GM18499 (cell line): ENCODE data around the gene ELAVL1.

ENCODE experiments used
- ATAC-seq: cut with Tn5 transposase; IDR thresholded peaks from one replicate; pipeline ENCODE4 v1.9.1; 2021; ENCODE audit warnings: moderate number of reproducible peaks; ENCODE audit not compliant: insufficient read depth, unreplicated experiment

The ELAVL1 gene

GRCh38 chr19:7915250-7916102 lies 90.0 kb downstream of the ELAVL1 start:
- no peak for ATAC-seq

- no peak for ATAC-seq
These were observed 90.8 kb downstream of the ELAVL1 start, which contains the start of gene TGFBR3L for GRCh38 chr19:7914598-7915045. Gene TGFBR3L, plus strand, starts transcription at chr19:7914830.

- ATAC-seq = no peak
These were observed 91.3 kb downstream of the ELAVL1 start for GRCh38 chr19:7914099-7914498.

- no peak for ATAC-seq
These were observed 91.8 kb downstream of the ELAVL1 start for GRCh38 chr19:7913652-7914051.

GRCh38 chr19:7912697-7913564 lies 92.5 kb downstream of the ELAVL1 start:
- ATAC-seq = no peak

- no peak for ATAC-seq
These were observed 93.2 kb downstream of the ELAVL1 start for GRCh38 chr19:7912144-7912696.

- ATAC-seq = no peak
These were observed 93.8 kb downstream of the ELAVL1 start for GRCh38 chr19:7911508-7912143.

- no peak for ATAC-seq
These were observed 94.9 kb downstream of the ELAVL1 start for GRCh38 chr19:7910321-7911161.

GRCh38 chr19:7909471-7910067 lies 95.9 kb downstream of the ELAVL1 start:
- ATAC-seq = no peak

- ATAC-seq = no peak
These were observed 96.5 kb downstream of the ELAVL1 start for GRCh38 chr19:7908742-7909461.
